Eye (tissue), 1 donor: Measurements from ENCODE around the gene EVI2A.
"Not testable (repeated sequence)": the region's sequence is repeated elsewhere in the genome, so short reads cannot be mapped to it uniquely, and the experiment has no call there.

Experiments
- DNase-seq: peaks from one replicate; pipeline ENCODE4 v3.0.0-alpha.2; 2015

EVI2A gene

DNA sequence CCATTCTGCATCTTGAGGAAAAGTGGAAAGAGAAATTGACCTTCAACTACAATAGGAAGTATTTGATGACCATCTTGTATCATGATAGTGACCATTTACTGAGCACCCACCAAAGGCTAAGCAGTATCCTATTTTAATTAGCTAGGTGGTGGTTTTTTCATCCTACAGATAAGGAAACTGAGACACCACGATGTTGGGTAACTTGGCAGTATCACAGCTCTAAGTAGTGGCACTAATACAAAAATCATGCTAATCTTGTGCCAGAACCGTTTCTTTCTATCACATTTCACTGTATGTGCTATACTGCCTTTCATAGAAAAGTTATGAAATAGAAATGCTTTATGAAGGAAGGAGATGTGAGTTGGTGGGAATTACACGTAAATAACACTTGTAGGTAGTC lies 9.9 kb downstream of the EVI2A start:
- DNase-seq: no peak

DNA sequence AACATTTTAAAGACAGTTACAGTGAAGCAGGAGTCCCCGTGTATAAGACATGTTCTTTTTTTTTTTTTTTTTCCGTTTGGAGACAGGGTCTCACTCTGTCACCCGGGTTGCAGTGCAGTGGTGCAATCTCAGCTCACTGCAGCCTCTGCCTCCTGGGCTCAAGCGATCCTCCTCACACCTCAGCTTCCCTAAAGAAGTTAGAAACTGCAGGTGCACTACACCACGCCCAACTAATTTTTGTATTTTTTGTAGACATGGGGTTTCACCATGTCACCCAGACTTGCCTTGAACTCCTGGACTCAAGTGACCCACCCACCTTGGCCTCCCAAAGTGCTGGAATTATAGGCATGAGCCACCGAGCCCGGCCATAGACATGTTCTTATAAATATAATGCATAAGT lies 10.5 kb downstream of the EVI2A start:
- no peak for DNase-seq

DNA sequence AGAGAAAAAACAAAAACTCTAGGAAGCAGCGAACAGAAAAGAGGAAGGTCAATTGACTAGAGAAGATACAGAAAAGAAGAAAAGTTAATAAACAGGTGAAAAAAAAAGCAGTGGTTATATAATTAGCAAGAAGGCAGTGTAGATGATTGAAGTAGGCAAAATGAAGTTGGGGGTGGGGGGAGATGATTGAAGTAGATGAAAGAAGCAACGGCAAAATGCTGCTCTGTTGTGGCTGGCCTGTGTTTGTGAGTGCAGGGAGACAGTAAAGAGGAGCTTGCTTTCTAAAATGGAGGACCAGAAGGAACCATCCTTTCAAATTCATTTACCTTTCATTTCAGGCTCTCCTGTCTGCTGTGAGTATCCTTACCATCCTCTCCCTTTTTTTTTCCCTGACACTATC lies 11.2 kb downstream of the EVI2A start:
- no peak for DNase-seq

DNA sequence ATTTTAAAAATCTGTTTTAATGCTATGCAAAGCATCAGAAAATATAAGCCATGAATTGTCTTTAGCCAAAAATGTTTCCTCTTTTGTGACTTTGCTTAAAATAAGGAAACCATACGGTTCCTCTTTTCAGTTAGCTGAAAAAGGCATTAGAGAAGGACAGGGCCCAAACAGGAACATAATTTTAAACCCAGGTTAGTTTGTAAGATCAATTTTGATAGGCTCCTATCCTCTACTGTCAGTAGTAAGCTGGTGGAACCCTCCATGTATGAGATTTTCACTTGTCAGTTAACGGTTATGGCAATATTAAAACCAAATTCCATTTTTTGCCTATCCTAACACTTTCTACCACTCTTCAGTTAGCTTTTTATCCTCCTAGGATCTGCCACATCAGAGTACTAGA lies 11.9 kb downstream of the EVI2A start:
- DNase-seq: no peak

DNA sequence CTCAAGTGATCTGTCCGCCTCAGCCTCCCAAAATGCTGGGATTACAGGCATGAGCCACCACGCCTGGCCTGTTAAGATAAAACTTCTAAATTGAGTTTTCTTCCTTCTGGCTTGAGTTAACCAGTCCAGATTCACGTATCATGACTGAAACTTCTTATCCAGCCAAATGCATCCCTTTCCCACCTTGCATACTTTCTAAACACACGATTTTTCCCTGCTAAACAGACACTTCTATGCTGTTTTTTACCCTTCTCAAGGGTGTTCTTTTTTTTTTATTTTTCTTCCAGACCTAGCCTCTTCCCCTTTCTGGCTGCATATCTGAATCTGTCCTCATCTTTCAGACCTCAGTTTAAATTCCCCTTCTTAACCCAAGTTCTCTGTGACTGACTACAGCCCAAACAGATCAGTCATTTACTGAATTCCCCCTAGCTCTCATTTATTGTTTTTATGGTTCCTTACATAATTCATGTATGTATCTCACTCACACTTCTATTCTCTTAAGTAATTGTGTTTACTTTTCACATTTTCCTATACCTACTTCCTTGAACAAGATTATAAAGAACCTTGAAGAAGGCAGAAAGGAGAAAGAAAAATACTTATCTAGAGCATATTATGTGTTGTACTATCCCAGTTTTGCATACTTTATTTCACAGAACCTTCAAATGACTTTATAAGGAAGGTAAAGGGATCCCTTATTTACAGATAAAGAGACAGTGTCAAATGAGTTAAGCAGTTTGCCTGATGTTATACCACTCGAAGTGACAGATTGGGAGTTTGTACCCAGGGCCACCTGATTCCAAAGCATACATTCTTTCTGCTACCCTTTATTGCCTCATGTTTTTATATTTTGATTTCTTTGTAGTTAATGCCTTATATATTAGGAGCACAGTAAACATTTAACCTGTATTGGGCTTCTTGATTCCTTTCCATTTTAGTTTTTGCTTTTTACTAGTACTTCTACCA lies 12.8 kb downstream of the EVI2A start:
- DNase-seq: no peak

DNA sequence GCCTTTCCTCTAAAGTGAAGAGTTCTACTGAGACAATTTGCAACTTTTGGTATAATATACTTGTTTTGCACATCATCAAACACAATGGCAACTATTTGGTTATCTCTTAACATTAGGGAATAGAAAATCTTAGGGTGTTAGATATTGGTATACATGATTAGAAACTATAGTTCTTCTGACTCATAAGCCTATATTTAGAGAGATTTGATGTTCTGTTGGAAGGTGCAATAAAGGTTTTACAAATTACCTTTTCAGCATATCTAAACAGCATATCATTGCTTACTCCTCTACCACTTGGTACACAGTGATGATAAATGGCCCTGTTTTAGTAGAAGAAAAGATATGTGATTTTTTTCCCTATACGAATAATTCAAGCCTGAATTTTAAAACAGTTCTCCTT lies 13.8 kb downstream of the EVI2A start:
- no peak for DNase-seq

DNA sequence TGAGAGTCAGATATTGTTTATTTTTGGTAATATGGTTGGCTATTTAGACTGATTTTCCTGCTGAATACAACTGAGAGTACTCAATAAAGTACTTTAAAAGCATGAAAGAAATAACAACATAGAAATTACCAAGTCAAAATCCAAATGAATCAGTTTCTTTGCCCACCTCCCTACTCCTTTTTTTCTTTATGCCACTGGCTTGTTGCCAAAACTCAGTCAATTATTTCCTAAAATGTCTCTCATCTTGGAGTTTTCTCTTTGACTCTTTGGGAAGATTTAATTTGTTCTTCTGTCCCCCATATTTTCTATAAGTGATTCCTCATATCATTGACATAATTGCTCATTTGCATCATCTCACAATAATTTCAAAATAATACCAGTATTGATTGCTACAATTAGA lies 21.8 kb downstream of the EVI2A start:
- DNase-seq: no peak

DNA sequence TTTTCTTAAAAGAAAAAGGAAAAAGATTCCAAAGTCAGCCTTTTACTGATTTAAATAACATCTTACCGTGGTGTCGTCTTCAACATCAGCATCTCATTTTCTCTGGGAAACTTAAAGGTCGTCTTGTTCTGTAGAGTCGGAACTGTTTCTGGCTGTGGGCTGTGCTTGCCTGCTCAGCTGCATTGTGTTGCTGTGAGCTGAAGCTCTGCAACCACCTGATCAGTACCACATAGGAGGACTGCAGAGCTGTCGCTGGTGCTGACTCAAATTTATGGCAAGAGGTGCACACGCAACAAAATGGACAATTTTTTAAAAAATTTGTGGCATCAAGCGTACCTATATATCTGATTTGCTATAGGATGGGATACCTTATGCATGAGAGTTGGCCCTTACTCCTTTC lies 24.3 kb downstream of the EVI2A start, which contains the start of gene OMG:
TSS of gene OMG (minus strand) at position 150 of the 400 bp plus-strand sequence. CDS start 908 bp downstream, outside the sequence.
- DNase-seq: no peak

DNA sequence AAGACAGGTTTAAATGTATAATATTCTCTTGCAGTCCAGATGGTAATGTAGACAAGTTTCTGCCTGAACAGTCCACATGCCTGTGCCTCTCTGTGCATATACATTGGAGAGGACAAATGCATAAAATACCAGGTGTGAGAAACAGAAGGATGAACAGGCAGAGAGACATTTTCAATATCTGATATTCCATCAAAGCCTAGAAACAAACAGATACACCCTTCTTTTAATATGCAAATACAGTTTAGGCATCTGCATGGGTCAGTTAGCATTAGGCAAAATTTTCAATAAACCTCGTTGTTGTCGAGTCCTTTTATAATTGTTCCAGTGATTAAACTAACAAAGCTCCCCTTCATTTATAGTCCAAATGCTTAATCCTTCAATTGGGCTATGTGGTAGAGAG lies 25.3 kb downstream of the EVI2A start:
- no peak for DNase-seq

DNA sequence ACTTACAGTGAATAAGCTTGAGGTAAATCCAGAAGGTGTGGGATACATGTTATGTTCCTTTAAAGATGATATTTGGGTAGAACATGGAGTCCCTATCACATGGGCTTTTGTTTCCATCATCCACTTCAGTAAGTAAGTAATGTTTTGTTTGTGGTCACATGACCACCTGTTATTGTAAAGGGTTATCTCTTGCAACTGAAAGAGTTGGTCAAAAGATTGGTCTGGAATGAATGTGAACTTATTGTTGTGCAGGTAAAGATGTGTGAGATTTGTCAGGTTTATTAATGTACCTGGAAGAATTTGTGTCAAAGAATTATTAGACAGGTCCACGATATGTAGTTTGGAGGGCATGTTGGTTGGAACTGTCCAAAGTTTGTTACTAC lies 25.9 kb downstream of the EVI2A start:
- DNase-seq: no peak

DNA sequence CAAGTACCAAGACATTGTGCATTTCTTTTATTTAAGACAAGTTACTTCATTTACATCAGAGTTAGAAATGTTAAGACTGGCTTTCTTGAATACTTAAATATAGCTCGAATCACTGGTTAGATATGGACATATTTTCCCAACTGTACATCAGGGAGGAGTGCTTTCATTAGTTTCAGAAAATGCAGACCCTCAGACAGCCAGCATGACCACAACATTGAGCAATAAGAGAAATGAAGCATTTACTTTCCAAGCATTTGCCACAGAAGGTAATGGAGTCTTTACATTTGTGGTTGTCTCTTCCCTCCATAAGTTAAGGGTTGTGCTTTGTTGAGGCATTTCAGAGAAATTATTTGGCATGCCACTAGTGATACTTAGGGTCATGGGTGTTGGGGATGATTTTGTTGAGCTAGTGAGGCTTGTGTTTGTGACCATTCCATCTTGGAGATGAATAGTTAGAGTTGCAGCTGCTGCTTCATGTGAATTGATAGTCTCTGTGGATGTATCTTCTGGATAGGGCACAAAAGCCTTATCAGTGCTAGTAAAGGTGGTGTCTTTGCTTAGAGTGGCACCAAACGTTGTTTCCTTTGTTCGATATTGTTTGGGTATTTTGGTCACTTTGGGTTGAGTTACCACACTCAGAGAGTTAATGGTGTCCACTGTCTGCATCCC lies 26.5 kb downstream of the EVI2A start:
- no peak for DNase-seq

DNA sequence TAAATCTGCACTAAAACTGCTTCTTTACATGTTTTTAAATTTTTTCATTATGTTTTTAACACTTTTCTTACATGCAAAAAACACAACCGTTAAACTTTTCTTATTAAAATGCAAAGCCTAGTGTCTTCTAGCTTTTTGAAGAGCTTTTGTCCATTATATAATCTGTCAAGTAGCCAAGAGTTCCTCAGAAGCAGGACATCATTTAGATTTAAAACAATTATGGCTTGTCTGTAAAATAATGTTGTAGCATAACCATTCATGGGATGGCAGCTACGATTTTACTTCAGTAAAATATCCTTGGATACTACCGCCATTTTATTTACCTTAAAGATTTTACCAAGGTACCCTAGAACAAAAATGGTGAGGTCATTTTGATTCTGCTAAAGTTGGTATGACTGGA lies 27.2 kb downstream of the EVI2A start:
- DNase-seq: no peak

DNA sequence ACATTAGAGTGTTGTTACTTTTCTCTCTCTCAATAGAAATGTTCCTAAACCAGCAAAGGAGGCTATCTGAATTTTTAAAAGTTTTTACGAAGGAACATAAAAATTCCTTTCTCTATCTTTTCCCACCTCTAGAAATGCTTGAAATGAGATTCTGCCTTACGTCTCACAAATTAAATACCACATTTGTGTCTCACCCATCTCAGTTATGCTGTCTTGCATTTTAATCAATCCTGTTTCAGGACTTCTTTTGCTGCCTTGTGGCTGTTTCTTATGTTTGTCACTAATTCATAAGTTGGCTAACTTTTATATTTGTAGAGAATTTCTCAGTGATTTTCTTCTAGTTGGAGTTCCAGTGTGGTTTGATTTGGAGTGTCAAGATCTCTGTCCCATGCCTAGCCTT lies 27.8 kb downstream of the EVI2A start:
- DNase-seq: no peak

DNA sequence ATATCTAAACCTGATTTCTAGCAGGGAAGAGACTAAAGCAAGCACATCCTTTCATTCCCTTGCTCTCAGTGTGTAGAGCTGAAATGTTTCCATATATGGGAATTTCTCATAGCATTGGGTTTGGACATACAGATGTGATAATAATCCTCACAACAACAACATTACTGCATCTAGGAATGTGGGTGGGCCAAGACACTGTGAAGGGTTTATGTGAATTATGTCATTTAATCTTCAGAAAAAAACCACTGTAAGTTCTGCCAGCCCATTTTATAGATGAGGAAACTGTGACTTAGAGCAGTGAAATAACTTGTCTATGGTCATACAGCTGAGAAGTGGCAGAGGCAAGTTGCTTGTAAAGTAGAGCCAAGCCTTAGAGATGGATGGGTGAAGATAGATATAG lies 29.6 kb downstream of the EVI2A start:
- DNase-seq: no peak

DNA sequence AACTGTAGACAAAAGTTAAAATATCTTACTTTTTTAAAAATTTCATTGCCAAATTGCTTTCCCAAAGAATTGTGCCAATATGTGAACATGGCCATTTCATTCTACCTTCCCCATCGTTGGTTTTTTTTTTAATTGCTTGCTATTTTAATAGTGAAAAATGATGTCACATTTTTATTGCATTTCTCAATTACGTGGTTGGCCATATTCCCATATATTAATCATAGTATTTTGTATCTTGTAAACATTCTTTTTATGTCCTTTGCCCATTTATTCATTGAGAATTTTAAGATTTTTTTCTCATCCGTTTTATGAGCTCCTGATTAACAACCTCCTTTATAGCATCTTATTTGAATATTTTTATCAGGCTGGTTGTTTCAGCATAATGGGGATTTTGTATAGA lies 31.6 kb downstream of the EVI2A start:
- no peak for DNase-seq

DNA sequence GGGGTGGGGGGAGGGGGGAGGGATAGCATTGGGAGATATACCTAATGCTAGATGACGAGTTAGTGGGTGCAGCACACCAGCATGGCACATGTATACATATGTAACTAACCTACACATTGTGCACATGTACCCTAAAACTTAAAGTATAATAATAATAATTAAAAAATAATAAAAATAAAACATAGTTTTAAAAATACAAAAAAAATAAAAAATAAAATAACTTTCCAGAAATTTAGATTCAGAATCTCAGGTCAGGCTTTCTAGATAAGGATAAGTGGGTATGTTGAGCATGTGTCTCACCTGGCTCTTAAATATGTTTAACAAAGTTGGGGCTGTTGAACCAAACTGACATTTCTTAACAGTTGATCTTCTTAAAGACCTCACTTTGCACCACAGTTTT lies 33.5 kb downstream of the EVI2A start:
- not testable (repeated sequence) for DNase-seq

DNA sequence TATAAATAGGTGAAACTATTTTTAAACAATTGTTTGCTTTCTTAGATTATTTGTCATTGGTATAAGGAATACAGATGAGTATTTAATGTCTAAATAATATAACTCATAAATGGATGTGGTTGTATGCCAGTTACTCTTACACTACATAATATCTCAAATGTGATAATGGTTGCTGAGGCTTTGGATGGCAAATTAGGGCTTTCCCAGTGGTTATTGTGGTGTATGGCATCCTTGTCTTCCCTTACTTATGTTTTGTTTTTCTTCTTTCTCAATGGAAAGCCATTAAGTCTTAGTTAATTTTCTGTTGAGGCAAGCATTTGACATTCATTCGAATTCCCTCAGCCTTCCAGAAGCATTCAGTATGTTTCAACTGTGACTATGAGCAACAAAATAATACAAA lies 34.8 kb downstream of the EVI2A start:
- DNase-seq: no peak

DNA sequence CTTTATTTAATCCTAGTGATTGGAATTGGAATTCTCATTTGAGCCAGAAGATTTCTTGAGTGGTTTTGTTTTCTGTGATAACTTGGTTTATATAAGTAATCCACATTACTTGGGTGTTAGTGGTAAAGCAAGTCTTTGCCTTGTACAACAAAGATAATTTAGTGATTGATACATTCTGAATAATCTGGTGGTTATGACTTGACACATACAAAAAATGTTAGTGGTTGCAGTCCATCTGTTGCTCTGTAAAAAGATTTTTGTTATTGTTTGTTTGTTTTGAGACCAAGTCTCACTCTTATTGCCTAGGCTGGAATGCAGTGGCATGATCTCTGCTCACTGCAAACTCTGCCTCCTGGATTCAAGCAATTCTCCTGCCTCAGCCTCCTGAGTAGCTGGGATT lies 37.6 kb downstream of the EVI2A start:
- DNase-seq: no peak

DNA sequence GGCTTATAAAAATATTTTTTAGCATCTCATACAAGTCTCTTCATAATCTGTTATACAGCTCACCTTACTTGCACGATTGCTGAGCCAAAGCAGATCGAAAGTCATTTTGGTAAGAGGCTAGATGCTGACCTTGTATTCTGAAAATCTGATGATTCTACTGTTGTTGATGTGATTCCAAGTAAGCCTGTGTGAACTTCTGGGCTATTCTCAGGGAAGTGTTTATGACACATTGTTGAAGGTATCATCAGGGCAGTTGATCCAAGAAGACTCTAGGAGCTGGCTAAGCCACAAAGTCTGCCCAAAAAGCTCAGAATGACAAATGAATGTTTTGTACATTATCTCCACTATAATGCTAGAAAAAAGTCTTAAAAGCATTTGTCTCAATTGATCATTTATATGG lies 40.4 kb downstream of the EVI2A start:
- no peak for DNase-seq

DNA sequence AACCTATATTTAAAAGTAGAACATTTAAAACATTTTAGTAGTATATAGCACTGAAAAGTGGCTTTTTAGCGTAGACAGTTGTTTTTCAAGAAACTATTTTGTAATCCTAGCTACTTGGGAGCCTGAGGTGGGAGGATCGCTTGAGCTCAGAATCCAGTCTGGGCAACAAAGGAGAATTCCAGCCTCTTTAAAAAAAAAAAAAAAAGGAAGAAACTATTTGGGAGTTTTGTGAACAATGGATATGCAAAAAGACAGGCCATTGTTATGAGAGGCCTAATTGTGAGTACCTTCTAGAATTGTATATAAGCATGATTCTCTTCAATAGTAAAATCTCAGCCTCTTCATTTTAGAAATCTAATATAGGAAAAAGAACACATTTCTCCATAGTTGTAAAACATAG lies 42.0 kb downstream of the EVI2A start:
- no peak for DNase-seq

DNA sequence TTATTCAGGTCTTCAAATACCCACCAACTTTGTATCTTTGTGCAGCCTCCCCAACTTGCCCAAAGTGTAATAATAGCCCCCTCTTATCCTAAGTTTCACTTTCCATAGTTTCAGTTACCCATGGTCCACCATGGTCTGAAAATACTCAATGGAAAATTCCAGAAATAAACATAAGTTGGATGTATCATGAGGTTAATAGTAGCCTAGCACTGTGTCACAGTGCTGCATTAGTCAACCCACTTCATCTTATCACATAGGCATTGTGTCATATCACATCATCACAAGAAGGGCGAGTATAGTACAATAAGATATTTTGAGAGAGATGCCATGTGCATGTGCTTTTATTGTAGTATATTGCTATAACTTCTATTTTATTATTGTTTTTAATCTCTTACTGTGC lies 46.3 kb downstream of the EVI2A start:
- DNase-seq: no peak

DNA sequence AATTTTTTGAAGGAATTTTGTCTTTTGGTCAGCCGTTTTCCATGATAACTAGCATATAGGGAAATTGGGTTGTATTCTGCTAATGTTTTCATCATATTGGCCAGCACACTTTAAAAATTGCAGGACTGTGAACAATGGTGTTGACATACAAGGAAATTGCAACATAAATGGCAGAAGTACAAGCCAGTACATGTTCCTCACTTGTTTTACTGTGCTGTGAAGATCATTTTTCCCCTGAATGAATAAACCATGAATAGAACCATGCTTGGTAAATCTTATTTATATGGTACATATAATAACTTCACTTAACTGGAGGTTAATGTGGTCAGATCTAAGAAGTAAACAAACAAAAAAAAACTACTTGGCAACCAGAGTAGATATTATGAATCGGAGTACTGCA lies 47.2 kb downstream of the EVI2A start:
- no peak for DNase-seq

DNA sequence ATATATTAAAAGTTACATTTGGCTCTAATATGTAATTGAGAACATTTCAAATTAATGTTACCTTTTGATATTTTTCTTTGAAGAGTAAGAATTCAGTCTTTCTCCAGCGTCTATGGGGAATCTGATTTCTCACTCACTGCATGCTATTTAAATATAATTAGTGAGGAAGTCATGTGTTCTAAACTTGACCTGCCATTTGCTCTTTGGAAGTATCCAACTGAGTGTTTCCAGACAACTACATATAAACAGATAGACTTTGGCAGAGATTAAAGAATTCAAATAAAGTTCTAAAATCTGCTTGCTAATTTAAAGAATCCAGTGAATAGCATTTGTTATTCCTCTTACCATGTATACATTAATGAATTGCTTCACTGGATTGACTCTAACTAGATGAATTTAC lies 47.9 kb downstream of the EVI2A start:
- no peak for DNase-seq

DNA sequence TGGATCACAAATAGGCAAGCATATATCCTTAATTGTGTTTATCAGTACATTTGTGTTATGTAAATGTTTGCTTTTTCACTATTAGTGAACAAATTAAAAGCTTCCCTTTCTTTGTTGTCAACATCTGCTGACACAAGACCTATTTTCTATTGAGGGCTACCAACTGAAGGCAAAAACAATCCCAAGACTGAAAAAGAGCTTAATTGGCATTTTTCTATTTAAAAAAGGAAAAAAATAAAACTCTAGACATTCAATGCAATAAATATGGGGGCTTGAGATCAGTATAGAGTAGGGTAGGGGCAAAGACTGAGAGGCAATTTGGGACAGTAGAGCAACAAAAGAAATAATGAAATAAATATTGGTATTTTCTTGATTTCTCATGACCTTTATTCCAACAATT lies 48.6 kb downstream of the EVI2A start:
- no peak for DNase-seq
